Tibial artery (tissue), 4 donors: ENCODE data around the gene CRYBA2.

Experiments used
- DNase-seq, 2 donors: peaks; one replicate each; pipeline ENCODE4 v3.0.0-alpha.2; 2019
- H3K27ac ChIP-seq, 2 donors: fragments of 200-600 bp; sonication (generic) in 1 of 2; 1 replicate in 1 of 2; 2 replicates in 1 of 2; pipeline ENCODE4 v1.5.1; 2018 to 2019; ENCODE audit warnings: mild to moderate bottlenecking in 1 of 2
- H3K27me3 ChIP-seq, 2 donors: fragments of 200-600 bp; sonication (generic) in 1 of 2; one replicate each; pipeline versions ENCODE4 v1.5.1 to v1.6.0; 2016 to 2019
- H3K36me3 ChIP-seq, 3 donors: fragments of 200-600 bp; sonication (generic) in 2 of 3; one replicate each; pipeline ENCODE4 v1.5.1; 2016 to 2019; ENCODE audit warnings: mild to moderate bottlenecking in 2 of 3
- H3K4me1 ChIP-seq, 4 donors: fragments of 200-600 bp; sonication (generic) in 2 of 4; 1 replicate in 3 of 4; 2 replicates in 1 of 4; pipeline ENCODE4 v1.5.1; 2016 to 2019
- H3K4me3 ChIP-seq, 2 donors: fragments of 200-600 bp; sonication (generic) in 1 of 2; 1 replicate in 1 of 2; 2 replicates in 1 of 2; pipeline ENCODE4 v1.5.1; 2018 to 2019; ENCODE audit warnings: mild to moderate bottlenecking in 2 of 2
- H3K9me3 ChIP-seq, 3 donors: fragments of 200-600 bp; sonication (generic) in 1 of 3; one replicate each; pipeline ENCODE4 v1.5.1; 2016 to 2019
- intact Hi-C: fragments of 100-400 bp; cut with DNase I; formaldehyde crosslinking; loops from one replicate; pipeline ENCODE4 v1.15.0; 2023; ENCODE audit warnings: low total_unique reads
- TF ChIP-seq, protein P1 (sequence below), 2 experiments: fragments of 200-600 bp in 1 of 2; fragments of 450-650 bp in 1 of 2; IDR thresholded peaks; one replicate each; pipeline ENCODE4 v1.5.1; 2017 to 2019; ENCODE audit warnings: antibody characterized with exemption in 2 of 2, mild to moderate bottlenecking in 1 of 2, moderate library complexity in 1 of 2

Gene CRYBA2

GRCh38 chr2:219009294-219009693, 16.1 kb upstream of the CRYBA2 start:
- Histone ChIP-seq H3K27ac (no peak overlapping the region), H3K27me3 (peaks cover 0 to 49% of the 10 kb centered on the region in 2 donors), H3K36me3 (no peaks in the 10 kb centered on the region), H3K4me1 (no peaks in the 10 kb centered on the region), H3K9me3 (no peaks in the 10 kb centered on the region), H3K4me3 (no peak overlapping the region)
- intact Hi-C loops: no loop called here
- no peak for DNase-seq
- TF ChIP-seq, protein P1, sequence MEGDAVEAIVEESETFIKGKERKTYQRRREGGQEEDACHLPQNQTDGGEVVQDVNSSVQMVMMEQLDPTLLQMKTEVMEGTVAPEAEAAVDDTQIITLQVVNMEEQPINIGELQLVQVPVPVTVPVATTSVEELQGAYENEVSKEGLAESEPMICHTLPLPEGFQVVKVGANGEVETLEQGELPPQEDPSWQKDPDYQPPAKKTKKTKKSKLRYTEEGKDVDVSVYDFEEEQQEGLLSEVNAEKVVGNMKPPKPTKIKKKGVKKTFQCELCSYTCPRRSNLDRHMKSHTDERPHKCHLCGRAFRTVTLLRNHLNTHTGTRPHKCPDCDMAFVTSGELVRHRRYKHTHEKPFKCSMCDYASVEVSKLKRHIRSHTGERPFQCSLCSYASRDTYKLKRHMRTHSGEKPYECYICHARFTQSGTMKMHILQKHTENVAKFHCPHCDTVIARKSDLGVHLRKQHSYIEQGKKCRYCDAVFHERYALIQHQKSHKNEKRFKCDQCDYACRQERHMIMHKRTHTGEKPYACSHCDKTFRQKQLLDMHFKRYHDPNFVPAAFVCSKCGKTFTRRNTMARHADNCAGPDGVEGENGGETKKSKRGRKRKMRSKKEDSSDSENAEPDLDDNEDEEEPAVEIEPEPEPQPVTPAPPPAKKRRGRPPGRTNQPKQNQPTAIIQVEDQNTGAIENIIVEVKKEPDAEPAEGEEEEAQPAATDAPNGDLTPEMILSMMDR (IDR thresholded peaks at IDR 0.05): no peak

DNA sequence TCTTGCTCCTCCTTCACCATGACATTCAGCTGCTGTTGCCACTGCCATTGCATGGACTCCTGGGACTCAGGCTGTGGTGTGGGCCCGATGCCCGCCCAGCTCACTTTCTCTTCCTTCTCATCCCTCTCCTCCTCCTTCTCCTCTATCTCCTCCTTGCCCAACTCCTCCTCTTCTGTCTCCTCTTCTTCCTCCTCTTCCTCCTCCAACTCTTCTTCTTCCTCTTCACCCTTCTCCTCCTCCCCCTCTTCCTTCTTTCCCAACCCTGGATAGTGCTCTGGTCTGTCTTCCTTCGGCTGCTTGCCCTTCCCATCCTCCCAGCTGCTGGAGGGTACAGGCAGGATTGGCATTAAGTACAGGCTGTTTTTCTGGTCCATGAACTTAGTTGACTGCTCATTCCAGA, 10.8 kb upstream of the CRYBA2 start:
- H3K27ac ChIP-seq: no peak overlapping the region
- no peaks in the 10 kb centered on the region for H3K36me3 ChIP-seq
- no peak overlapping the region for H3K4me3 ChIP-seq
- H3K4me1 ChIP-seq: peaks cover 6 to 24% (median 22%) of the 10 kb centered on the region in 4 donors
- intact Hi-C loops: no loop called here
- DNase-seq: no peak
- TF ChIP-seq, protein P1 (IDR thresholded peaks at IDR 0.05): no peak
- peaks cover 15 to 92% of the 10 kb centered on the region in 2 donors for H3K27me3 ChIP-seq
- no peaks in the 10 kb centered on the region for H3K9me3 ChIP-seq

- Histone ChIP-seq H3K36me3 (no peaks in the 10 kb centered on the region), H3K4me3 (peak overlapping the region in 1 of 2 donors; percentile 5), H3K27ac (no peak overlapping the region), H3K27me3 (peaks cover 15 to 95% of the 10 kb centered on the region in 2 donors), H3K4me1 (peaks cover 6 to 24% (median 22%) of the 10 kb centered on the region in 4 donors), H3K9me3 (no peaks in the 10 kb centered on the region)
- intact Hi-C loops: no loop called here
- no peak for DNase-seq
- TF ChIP-seq, protein P1 (IDR thresholded peaks at IDR 0.05): no peak
Observed at GRCh38 chr2:219003267-219003634, 10.0 kb upstream of the CRYBA2 start.

DNA sequence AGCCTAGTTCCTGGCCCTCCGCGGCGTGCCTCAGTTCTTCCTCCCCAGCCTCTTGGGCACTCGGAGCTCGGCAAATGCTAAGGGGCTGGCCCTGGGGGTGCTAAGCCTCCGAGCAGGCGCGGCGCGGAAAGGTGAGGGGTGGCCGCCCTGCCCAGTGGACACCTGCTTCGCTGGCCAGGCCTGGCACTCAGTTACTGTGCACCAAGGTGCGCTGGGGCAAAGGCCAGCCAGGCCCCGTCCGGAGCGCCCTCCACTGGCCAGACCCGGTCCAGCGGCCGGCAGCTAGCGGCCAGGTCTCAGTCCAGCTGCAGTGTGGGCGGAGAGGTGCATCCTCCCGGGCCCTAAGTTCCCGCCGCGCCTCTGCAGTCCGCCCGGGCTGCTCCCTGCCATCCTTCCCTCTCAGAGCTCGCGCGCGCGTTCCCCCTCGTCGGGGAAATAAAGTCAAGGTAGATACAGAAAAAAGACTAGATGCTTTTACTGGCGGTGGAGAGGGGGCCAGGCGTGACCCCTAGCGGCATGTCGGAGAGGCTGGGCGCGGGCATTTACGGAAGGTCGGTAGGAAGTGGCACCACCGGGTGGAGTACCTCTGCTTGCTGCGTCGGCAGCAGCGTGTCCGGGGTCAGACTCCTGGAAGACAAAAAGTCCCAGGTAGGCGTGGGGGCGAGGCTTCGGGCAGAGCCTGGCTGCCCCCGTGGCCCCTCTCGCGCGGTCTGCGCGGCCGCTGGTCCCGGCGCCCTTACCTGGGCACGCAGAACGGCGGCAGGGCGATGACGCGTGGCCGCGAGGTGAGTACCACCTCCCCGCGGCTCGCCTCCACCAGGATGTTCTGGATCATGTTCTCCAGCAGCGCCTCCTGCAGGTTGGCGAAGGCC, 9.4 kb upstream of the CRYBA2 start:
- peaks cover 6 to 24% (median 22%) of the 10 kb centered on the region in 4 donors for H3K4me1 ChIP-seq
- peak overlapping the region in 1 of 2 donors; percentile 5 for H3K4me3 ChIP-seq
- no peak overlapping the region for H3K27ac ChIP-seq
- H3K27me3 ChIP-seq: peaks cover 15 to 95% of the 10 kb centered on the region in 2 donors
- no peaks in the 10 kb centered on the region for H3K36me3 ChIP-seq
- no peak for DNase-seq
- TF ChIP-seq, protein P1 (IDR thresholded peaks at IDR 0.05): peak in 1 of 2 experiments; percentile 24
- no peaks in the 10 kb centered on the region for H3K9me3 ChIP-seq
- intact Hi-C loops: no loop called here

DNA sequence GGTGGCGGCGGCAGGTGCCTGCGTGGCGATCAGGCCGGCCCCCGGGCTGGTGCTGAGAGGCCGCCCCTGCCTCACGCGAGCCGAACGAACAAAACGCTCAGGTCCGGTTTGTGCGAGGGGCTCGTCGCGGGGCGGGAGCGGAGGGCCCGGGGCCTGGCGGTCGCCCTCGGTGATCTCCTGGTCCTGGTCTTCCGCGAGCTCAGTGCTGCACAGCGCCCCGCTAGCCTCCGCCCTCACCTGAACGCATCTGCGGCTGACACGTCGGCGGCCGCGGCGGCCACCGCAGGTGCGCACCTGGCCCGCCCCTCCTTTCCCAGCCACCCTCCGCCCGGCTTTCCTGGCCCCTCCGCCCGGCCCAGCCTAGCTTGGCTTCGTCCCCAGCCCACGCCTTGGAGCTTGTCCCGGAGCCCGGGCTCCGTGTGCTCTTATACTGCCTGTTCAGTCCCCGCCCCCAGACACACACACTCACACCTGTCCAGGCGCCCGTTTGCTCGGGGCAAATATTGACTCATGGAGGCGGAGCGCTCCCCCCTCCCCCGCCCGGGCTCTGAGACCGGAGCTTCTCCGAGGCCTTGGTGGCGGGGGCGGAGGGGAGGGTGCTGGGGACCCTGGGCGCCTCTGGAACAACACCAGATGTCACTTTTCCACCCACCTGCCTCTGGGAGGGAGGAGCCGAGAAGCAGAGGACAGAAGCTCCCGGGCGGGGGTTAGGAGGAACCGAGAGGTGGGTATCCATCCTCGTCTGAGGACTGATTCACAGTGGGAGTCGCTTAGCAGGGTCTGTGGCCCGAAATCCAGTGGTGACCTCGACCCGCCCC, 8.6 kb upstream of the CRYBA2 start:
- TF ChIP-seq, protein P1 (IDR thresholded peaks at IDR 0.05): no peak
- Histone ChIP-seq H3K36me3 (no peaks in the 10 kb centered on the region), H3K4me3 (no peak overlapping the region), H3K27me3 (peaks cover 15 to 97% of the 10 kb centered on the region in 2 donors), H3K27ac (no peak overlapping the region), H3K9me3 (no peaks in the 10 kb centered on the region), H3K4me1 (peaks cover 6 to 24% (median 22%) of the 10 kb centered on the region in 4 donors)
- intact Hi-C loops: no loop called here
- no peak for DNase-seq
